ENCODE results near the gene PDP2. TPM values are rescaled to one million over a fixed set of nuclear protein-coding genes. Genes with fewer than 3 reads are reported as not detected.

The PDP2 gene
- total and polyA plus RNA-seq, 10 of the 15 experiments (the other 5 are each of a cell fraction or from before 2014, with no cell fraction given) = 1.9 to 31.1 (median 6.2) TPM

GRCh38 chr16:66911801-66912200 lies 31.5 kb downstream of the PDP2 start:
- intact Hi-C loops (cut with micrococcal nuclease; ENCODE audit: unreplicated experiment) (no loop called here), in situ Hi-C loops (cut with MboI) (no loop called here)
- SMC1A ChIA-PET (ENCODE audit: uncharacterized antibody, unreplicated experiment) = no interaction called here
- H3K9me3 ChIP-seq (replicated peaks; ENCODE audit: control insufficient read depth, insufficient read depth, low read length) = no peaks in the 10 kb centered on the region
- DNase-seq (ENCODE audit: low read depth, low spot score) (no peak), ATAC-seq (no peak), FAIRE-seq (no peak)
- WGBS (ENCODE audit: insufficient coverage, insufficient replicate concordance, low lambda C conversion rate, missing lambda C conversion rate) = 27% methylated on average over 8 of the region's 8 CpGs
- H3K4me2 ChIP-seq (ENCODE audit: control insufficient read depth, insufficient read depth) = no peak overlapping the region
- TF ChIP-seq SUPT20H (IDR thresholded peaks at IDR 0.05; ENCODE audit: borderline replicate concordance, control insufficient read depth, low read depth, low read length) (no peak), PBX3 (IDR thresholded peaks at IDR 0.05; ENCODE audit: insufficient replicate concordance, low read depth, low read length) (no peak), CHD2 (IDR thresholded peaks at IDR 0.05; ENCODE audit: borderline replicate concordance, low read depth, low read length) (no peak), SP1 (IDR thresholded peaks at IDR 0.05; ENCODE audit: low read depth, low read length) (no peak), ZBED1 (IDR thresholded peaks at IDR 0.05; ENCODE audit: borderline replicate concordance) (no peak), TARDBP (IDR thresholded peaks at IDR 0.05; ENCODE audit: borderline replicate concordance) (no peak), NR2F1 (conservative IDR thresholded peaks at IDR 0.05) (no peak), RAD21 (IDR thresholded peaks at IDR 0.05; ENCODE audit: insufficient read depth, low read depth, low read length) (no peak), ELK1 (IDR thresholded peaks at IDR 0.05; ENCODE audit: low read depth, low read length) (no peak), BMI1 (IDR thresholded peaks at IDR 0.05; ENCODE audit: borderline replicate concordance) (no peak)
- H3K79me2 ChIP-seq (ENCODE audit: control insufficient read depth, insufficient read depth, low read length) = no peaks in the 10 kb centered on the region
- H3K27me3 ChIP-seq (replicated peaks in 1 of 2; ENCODE audit: control insufficient read depth in 2 of 2, insufficient read depth in 2 of 2, low read length in 1 of 2) = no peaks in the 10 kb centered on the region; a peak in 2 of 4 replicates
- BruUV-seq (replicated peaks) = no TSS peak
- POLR2A ChIA-PET = no interaction called here
- no peak overlapping the region for H3K27ac ChIP-seq (ENCODE audit: control insufficient read depth, insufficient read depth)
- no peak overlapping the region for H3K4me3 ChIP-seq
- H4K20me1 ChIP-seq (ENCODE audit: control insufficient read depth, insufficient read depth) = no peaks in the 10 kb centered on the region
- RAD21 ChIA-PET (ENCODE audit: unreplicated experiment) = interaction anchor here (0.5 kb wide), 1 partner anchor 38 kb away, joined by 4 read pairs; no protein-coding TSS in a partner anchor
- H3K4me1 ChIP-seq (ENCODE audit: control insufficient read depth, insufficient read depth, low read length) = no peaks in the 10 kb centered on the region
- H3K9ac ChIP-seq (ENCODE audit: control insufficient read depth, insufficient read depth, low read length) = no peak overlapping the region
- CTCF ChIA-PET = interaction anchor here (2.2 kb wide), 1 partner anchor 14 kb away, joined by 7 read pairs; the partner anchor contains the start of gene RRAD
- H3K36me3 ChIP-seq (ENCODE audit: control insufficient read depth in 2 of 2, insufficient read depth in 2 of 2, low read length in 1 of 2) = no peaks in the 10 kb centered on the region
- H2AFZ ChIP-seq (ENCODE audit: control insufficient read depth, low read depth, low read length) = no peak overlapping the region

Measured in GM12878 (cell line).